Fibroblast of skin of back (primary cell): ENCODE data around the gene ST3GAL4.

Source experiments
- DNase-seq: peaks from one replicate; pipeline ENCODE4 v3.0.0-alpha.2; 2013

The ST3GAL4 gene

DNA sequence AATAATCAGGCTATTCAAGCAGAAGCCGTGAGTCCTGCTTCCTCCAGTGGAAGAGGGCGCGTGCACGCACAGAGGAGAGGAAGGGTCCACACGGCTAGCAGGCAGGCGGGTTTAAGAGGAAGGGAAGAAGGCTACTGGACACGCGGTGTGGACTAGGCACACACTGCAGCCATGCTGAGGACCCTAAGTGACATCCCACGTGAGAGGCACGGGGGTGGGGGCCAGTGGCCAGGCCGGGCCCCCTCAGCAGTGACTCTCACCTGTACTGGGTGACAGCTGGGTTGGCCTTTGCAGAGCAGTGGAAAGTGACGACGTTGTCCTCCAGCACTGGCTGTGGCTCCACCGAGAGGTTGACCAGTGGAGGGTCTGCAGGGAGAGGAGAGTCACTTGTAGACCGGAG is 100.6 kb downstream of the ST3GAL4 start:
- no peak for DNase-seq

DNA sequence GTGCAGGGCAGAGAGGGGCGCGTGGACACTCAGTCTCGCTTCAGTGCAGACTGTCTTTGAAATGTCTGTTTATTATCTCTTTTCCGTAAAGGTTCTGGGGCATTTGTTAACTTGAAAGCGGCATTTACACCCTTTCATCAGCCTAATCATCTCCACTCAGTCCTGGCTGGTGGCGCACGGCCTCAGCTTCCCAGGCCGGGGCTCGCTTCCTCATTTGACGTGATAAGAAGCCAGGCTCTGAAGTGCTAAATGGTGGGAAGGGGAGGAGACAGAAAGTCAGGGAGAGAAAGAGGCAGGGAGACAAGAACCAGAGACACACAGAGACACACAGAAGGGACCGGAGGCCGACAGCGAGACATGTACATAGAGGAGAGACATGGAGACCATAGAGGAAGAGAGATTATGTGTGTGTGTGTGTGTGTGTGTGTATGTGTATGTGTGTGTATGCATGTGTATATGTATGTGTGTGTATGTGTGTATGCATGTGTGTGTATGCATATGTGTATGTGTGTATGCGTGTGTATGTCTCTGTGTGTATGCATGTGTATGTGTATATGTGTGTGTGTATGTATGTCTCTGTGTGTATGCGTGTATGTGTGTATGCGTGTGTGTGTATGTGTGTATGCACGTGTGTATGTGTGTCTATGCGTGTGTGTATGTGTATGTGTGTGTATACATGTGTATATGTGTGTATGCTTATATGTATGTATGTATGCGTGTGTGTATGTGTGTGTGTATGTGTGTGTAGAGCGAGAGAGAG is 101.5 kb downstream of the ST3GAL4 start:
- DNase-seq: no peak

DNA sequence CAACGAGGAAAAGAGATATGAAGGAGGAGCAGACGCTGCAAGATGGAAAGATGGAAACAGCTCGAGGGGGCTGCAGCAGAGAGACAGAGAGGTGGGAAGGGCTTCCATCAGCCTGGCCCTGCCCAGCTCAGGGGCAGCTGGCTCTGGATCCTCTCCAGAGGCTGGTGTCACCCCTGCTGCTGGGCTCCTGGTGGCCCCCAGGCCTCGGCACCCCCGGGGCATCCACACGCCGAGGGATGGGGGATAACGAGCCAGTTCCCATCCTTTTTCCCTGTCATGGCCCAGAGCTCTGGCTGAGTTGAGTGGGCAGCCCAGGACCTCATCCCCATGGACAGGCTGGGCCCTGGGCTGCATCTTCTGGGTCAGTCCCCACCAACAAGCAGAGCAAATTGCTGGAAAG is 102.3 kb downstream of the ST3GAL4 start:
- no peak for DNase-seq

DNA sequence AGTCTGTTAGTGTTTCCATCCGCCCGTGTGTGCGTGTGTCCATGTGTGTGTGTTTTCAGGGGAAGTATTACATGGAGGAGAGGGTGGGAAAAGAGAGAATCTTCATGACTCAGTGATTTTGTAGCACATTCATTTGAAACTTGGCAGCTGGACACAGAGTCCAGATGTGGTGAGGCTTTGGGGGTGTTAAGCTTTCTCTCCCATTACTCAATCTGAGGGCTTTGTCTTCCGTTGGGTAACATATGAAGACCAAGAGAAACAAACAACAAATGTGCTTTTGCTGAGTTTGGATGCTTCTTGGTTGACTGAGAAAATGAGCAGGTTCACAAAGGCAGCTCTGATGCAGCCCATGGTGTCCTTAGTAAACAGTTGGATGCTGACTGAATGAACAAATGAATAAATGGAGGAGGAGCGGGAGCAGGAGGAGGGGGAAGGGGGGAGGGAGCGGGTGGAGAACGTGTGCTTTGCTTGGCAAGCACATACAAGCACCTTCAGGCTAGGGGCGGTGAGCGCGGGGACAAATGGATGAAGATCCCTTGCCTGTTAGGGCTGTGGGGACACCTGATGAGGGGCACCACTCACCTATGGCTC is 104.3 kb downstream of the ST3GAL4 start:
- peak; percentile 21 for DNase-seq

DNA sequence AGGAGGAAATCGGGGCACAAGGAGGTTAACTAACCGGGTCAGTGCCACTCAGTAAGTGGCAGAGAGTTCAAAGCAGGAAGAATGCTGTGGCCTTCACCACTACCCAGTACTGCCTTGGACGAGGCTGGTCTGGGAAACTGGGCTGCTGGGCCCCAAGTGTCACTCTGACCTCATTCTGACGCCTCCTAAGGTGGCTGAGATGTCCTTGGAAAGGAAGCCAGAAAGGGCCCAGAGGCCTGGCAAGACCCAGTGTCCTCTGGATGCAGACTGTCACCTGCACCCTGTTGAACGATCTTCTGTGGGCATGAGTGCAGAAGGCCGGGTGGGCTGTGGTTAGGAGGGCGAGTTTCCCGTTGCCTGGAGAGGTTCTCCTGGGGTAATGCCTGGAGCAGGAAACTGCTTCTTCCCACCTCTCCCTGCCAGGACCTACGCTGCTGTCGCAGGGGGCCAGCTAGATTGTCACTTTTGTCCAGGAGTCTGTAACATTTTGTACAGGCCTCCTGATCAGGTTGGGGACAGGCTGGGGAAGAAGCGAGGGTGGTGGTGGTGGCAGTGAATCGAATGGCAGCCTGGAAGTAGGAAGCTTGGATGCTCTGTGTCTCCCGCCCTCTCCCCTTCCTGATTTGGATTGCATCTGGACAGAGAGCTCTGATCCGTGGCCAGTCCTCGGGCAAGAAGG is 105.1 kb downstream of the ST3GAL4 start:
- no peak for DNase-seq

DNA sequence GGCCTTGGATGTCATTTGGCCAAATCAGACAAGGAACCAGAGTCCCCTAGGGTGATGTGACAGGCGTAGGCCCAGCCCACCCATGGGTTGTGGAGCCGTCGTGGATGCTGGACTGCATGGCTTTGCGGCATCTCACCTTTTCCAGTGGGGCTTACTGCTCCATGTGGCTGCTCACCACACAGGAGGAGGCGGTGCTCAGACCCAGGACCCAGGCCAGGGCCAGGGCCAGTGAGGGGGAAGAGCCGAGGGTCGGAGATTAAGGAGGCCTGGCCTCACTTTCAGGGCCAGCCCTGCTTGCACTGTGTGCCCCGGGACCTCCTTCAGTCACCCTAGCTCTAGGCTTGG is 105.6 kb downstream of the ST3GAL4 start:
- no peak for DNase-seq

DNA sequence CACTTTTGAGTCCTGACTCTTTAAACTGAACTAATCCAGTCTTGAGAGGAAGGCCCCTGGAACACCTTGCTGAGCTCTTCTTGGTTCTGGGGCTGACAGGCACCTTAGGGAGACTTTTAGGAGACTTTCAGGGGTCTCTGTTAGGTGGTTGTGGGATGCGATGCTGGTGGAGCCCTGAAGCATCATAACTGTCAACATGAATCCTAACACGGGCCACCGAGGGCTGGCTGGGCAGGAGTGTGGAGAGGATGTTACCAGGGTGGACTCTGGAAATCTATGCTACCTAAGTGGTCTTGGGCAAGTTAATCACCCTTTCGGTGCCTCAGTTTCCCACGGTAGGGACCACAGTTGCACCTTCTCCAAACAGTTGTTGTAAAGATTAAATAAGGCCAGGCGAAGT is 106.5 kb downstream of the ST3GAL4 start:
- no peak for DNase-seq

DNA sequence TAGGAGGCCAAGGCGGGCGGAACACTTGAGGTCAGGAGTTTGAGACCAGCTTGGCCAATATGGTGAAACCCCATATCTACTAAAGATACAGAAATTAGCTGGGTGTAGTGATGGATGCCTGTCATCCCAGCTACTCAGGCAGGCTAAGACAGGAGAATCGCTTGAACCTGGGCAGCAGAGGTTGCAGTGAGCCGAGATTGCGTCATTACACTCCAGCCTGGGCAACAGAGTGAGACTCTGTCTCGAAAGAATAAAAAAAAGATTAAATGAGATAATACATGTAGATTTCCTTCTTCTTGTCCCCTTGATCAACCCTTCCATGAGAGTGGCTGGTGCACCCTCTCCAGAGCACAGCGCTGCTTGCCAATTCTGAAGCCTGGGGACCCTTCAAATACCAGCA is 106.9 kb downstream of the ST3GAL4 start:
- DNase-seq: no peak
